Panc1 (cell line): ENCODE data around the gene MYO7B.

Experiments used
- CTCF ChIP-seq: fragments of 450-650 bp; IDR thresholded peaks from 2 replicates; pipeline ENCODE4 v1.5.1; 2017; ENCODE audit warnings: mild to moderate bottlenecking
- POLR2AphosphoS5 ChIP-seq: IDR thresholded peaks from 2 replicates; pipeline ENCODE4 v1.6.1; 2012; ENCODE audit warnings: mild to moderate bottlenecking, low read depth, low read length, moderate library complexity
- SIN3A ChIP-seq: IDR thresholded peaks from 2 replicates; pipeline ENCODE4 v1.6.1; 2012; ENCODE audit warnings: low read depth, mild to moderate bottlenecking, low read length, moderate library complexity, borderline replicate concordance; ENCODE audit not compliant: insufficient read depth

- TF ChIP-seq CTCF (no peak), POLR2AphosphoS5 (no peak), SIN3A (no peak)
These were observed 25.4 kb upstream of the MYO7B start for GRCh38 chr2:127510073-127510472.
